GM23338 (cell line): ENCODE measurements around the gene LFNG. TPM values are rescaled to one million over a fixed set of nuclear protein-coding genes. Genes with fewer than 3 reads are reported as not detected.

Experiments used
- ATAC-seq: fragments of 200-7000 bp; cut with Tn5 transposase; 3 replicates; pipeline ENCODE4 v1.9.1; 2020
- DNase-seq: peaks from one replicate; pipeline ENCODE4 v3.0.0-alpha.2; 2015; ENCODE audit warnings: low spot score
- H2AFZ ChIP-seq: fragments of 200-600 bp; sonication (generic); 2 replicates; pipeline ENCODE4 v1.8.0; 2016; ENCODE audit warnings: antibody characterized with exemption, mild to moderate bottlenecking, moderate library complexity
- H3F3A ChIP-seq: fragments of 200-600 bp; sonication (generic); replicated peaks from 2 replicates; pipeline ENCODE4 v1.8.0; 2017; ENCODE audit warnings: antibody characterized with exemption, mixed run types, low read depth
- H3K27ac ChIP-seq: fragments of 200-600 bp; sonication (generic); 2 replicates; pipeline ENCODE4 v1.6.1; 2016; ENCODE audit warnings: low read depth
- H3K27me3 ChIP-seq: fragments of 200-600 bp; sonication (generic); 2 replicates; pipeline ENCODE4 v1.8.0; 2016; ENCODE audit warnings: mild to moderate bottlenecking, mixed run types, moderate library complexity; ENCODE audit not compliant: insufficient read depth
- H3K36me3 ChIP-seq: fragments of 200-600 bp; sonication (generic); 2 replicates; pipeline ENCODE4 v1.8.0; 2016; ENCODE audit warnings: mild to moderate bottlenecking; ENCODE audit not compliant: insufficient read depth
- H3K4me1 ChIP-seq: fragments of 200-600 bp; sonication (generic); 2 replicates; pipeline ENCODE4 v1.8.0; 2016; ENCODE audit warnings: mild to moderate bottlenecking, moderate library complexity; ENCODE audit not compliant: insufficient read depth
- H3K4me2 ChIP-seq: fragments of 200-600 bp; sonication (generic); 2 replicates; pipeline ENCODE4 v1.7.1; 2017; ENCODE audit warnings: mixed run types
- H3K4me3 ChIP-seq: fragments of 200-600 bp; sonication (generic); 2 replicates; pipeline ENCODE4 v1.6.1; 2016; ENCODE audit warnings: mixed run types
- H3K79me2 ChIP-seq: fragments of 200-600 bp; sonication (generic); replicated peaks from 2 replicates; pipeline ENCODE4 v1.8.0; 2017; ENCODE audit warnings: mild to moderate bottlenecking; ENCODE audit not compliant: insufficient read depth
- H3K9me2 ChIP-seq: fragments of 200-600 bp; sonication (generic); 2 replicates; pipeline ENCODE4 v1.8.0; 2017; ENCODE audit not compliant: insufficient read depth
- H4K20me1 ChIP-seq: fragments of 200-600 bp; sonication (generic); replicated peaks from 2 replicates; pipeline ENCODE4 v1.8.0; 2017; ENCODE audit warnings: mild to moderate bottlenecking; ENCODE audit not compliant: insufficient read depth
- H3K27ac Mint-ChIP-seq: 2 replicates; pipeline ENCODE4 v1.8.0; 2020; ENCODE audit warnings: inconsistent platforms, mild to moderate bottlenecking, moderate library complexity, mixed read lengths
- H3K27me3 Mint-ChIP-seq: 3 replicates; pipeline ENCODE4 v1.8.0; 2022; ENCODE audit warnings: low read depth, mild to moderate bottlenecking, moderate library complexity, mixed read lengths, inconsistent platforms; ENCODE audit not compliant: insufficient read depth, poor library complexity
- H3K36me3 Mint-ChIP-seq: 3 replicates; pipeline ENCODE4 v1.8.0; 2021; ENCODE audit warnings: low read depth, mild to moderate bottlenecking, inconsistent platforms, moderate library complexity, mixed read lengths
- H3K4me1 Mint-ChIP-seq: 3 replicates; pipeline ENCODE4 v1.8.0; 2020; ENCODE audit warnings: mild to moderate bottlenecking, inconsistent platforms, mixed read lengths
- H3K4me3 Mint-ChIP-seq: 3 replicates; pipeline ENCODE4 v1.8.0; 2021; ENCODE audit warnings: moderate library complexity, mild to moderate bottlenecking, inconsistent platforms, mixed read lengths
- H3K9me3 Mint-ChIP-seq: 3 replicates; pipeline ENCODE4 v1.8.0; 2020; ENCODE audit warnings: moderate library complexity, mild to moderate bottlenecking, inconsistent platforms, mixed read lengths
- CREB1 ChIP-seq: fragments of 250-450 bp; sonication (Bioruptor Pico); IDR thresholded peaks from 2 replicates; pipeline ENCODE4 v1.5.0; 2020; ENCODE audit warnings: low read depth, mild to moderate bottlenecking, moderate library complexity
- EZH2 ChIP-seq: fragments of 200-600 bp; sonication (generic); IDR thresholded peaks from one replicate; pipeline ENCODE4 v1.8.0; 2017; ENCODE audit warnings: antibody characterized with exemption, mild to moderate bottlenecking, low read depth; ENCODE audit not compliant: unreplicated experiment
- EZH2phosphoT487 ChIP-seq: fragments of 200-600 bp; sonication (generic); IDR thresholded peaks from one replicate; pipeline ENCODE4 v1.8.1; 2018; ENCODE audit warnings: antibody characterized with exemption; ENCODE audit not compliant: unreplicated experiment
- JUNB ChIP-seq: IDR thresholded peaks from one replicate; pipeline ENCODE4 v1.6.1; 2016; ENCODE audit warnings: antibody characterized with exemption; ENCODE audit not compliant: unreplicated experiment
- NANOG ChIP-seq: IDR thresholded peaks from 2 replicates; pipeline ENCODE4 v1.6.1; 2016; ENCODE audit warnings: antibody characterized with exemption, borderline replicate concordance
- POLR2AphosphoS5 ChIP-seq: IDR thresholded peaks from 2 replicates; pipeline ENCODE4 v1.6.1; 2016; ENCODE audit warnings: antibody characterized with exemption, low read depth
- STAT1 ChIP-seq: IDR thresholded peaks from one replicate; pipeline ENCODE4 v1.6.1; 2016; ENCODE audit warnings: antibody characterized with exemption; ENCODE audit not compliant: unreplicated experiment
- ZNF114 ChIP-seq: fragments of 250-450 bp; sonication (Bioruptor Pico); IDR thresholded peaks from 2 replicates; pipeline ENCODE4 v1.5.0; 2020; ENCODE audit warnings: mild to moderate bottlenecking, moderate library complexity
- ZNF331 ChIP-seq: fragments of 250-450 bp; sonication (Bioruptor Pico); IDR thresholded peaks from 2 replicates; pipeline ENCODE4 v1.5.0; 2020; ENCODE audit warnings: low read depth, mild to moderate bottlenecking, moderate library complexity
- polyA plus RNA-seq: library from polyadenylated mRNA; unstranded; fragments of >200 nt; fragmentation: Nextera tagmentation; extraction: Ambion mirVana; gene quantifications from 2 replicates; pipeline ENCODE4 v1.2.1, GENCODE V29; 2016
- total RNA-seq: library from RNA; depleted of rRNA; stranded (reverse); fragments of >200 nt; shearing (Covaris generic); gene quantifications from 2 replicates; pipeline ENCODE4 v1.2.3, GENCODE V29; 2014
- TF ChIP-seq, protein P1 (sequence below): IDR thresholded peaks from 2 replicates; pipeline ENCODE4 v1.6.1; 2016; ENCODE audit warnings: antibody characterized with exemption
- TF ChIP-seq, protein P2 (sequence below): fragments of 250-450 bp; sonication (Bioruptor Pico); IDR thresholded peaks from 2 replicates; pipeline ENCODE4 v1.5.0; 2020; ENCODE audit warnings: mild to moderate bottlenecking, moderate library complexity
- TF ChIP-seq, protein P3 (sequence below), 2 experiments: fragments of 200-600 bp in 1 of 2; sonication (generic) in 1 of 2; conservative IDR thresholded peaks; 2 replicates each; pipeline versions ENCODE4 v1.5.1 to v1.6.1; 2016 to 2017; ENCODE audit warnings: antibody characterized with exemption in 2 of 2, low read depth in 2 of 2, mild to moderate bottlenecking in 2 of 2, moderate library complexity in 1 of 2
- TF ChIP-seq, protein P4 (sequence below): IDR thresholded peaks from one replicate; pipeline ENCODE4 v1.6.1; 2018; ENCODE audit warnings: antibody characterized with exemption; ENCODE audit not compliant: unreplicated experiment

Gene LFNG
- total and polyA plus RNA-seq, 2 experiments from 2014 or later: 1.7 to 35.4 TPM

DNA sequence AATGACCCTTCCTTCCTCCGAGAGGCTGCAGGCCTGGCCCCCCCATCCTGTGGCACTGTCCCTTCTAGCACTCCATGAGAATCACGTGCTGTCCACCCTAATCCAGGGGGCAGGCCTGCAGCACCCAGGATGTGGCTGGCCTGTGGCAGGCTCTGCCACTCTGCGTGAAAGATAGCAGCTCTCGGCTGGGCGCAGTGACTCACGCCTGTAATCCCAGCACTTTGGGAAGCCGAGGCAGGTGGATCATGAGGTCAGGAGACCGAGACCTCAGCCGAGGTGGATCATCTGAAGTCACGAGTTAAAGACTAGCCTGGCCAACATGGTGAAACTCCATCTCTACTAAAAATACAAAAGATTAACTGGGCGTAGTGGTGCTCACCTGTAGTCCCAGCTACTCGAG, 18.9 kb upstream of the LFNG start:
- H3K4me1 Mint-ChIP-seq: peaks cover 38% of the 10 kb centered on the region
- Histone ChIP-seq H3K27ac (no peak overlapping the region), H3K4me1 (peaks cover 13% of the 10 kb centered on the region; the same call in 1 of the 2 replicates), H3K36me3 (no peaks in the 10 kb centered on the region), H3K9me2 (no peaks in the 10 kb centered on the region), H3F3A (0 out of 2 replicates have a peak, but pooled peaks cover 3% of the 10 kb centered on the region), H3K4me2 (no peak overlapping the region), H4K20me1 (no peaks in the 10 kb centered on the region), H3K79me2 (no peaks in the 10 kb centered on the region), H3K27me3 (no peaks in the 10 kb centered on the region), H2AFZ (peak overlapping the region; percentile 90), H3K4me3 (no peak overlapping the region)
- peak overlapping the region; percentile 64; the same call in 1 of the 2 replicates for H3K27ac Mint-ChIP-seq
- peak overlapping the region; percentile 20; the same call in 1 of the 3 replicates for H3K4me3 Mint-ChIP-seq
- TF ChIP-seq, protein P1, sequence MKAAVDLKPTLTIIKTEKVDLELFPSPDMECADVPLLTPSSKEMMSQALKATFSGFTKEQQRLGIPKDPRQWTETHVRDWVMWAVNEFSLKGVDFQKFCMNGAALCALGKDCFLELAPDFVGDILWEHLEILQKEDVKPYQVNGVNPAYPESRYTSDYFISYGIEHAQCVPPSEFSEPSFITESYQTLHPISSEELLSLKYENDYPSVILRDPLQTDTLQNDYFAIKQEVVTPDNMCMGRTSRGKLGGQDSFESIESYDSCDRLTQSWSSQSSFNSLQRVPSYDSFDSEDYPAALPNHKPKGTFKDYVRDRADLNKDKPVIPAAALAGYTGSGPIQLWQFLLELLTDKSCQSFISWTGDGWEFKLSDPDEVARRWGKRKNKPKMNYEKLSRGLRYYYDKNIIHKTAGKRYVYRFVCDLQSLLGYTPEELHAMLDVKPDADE: no peak
- no peak for TF ChIP-seq STAT1
- TF ChIP-seq, protein P2, sequence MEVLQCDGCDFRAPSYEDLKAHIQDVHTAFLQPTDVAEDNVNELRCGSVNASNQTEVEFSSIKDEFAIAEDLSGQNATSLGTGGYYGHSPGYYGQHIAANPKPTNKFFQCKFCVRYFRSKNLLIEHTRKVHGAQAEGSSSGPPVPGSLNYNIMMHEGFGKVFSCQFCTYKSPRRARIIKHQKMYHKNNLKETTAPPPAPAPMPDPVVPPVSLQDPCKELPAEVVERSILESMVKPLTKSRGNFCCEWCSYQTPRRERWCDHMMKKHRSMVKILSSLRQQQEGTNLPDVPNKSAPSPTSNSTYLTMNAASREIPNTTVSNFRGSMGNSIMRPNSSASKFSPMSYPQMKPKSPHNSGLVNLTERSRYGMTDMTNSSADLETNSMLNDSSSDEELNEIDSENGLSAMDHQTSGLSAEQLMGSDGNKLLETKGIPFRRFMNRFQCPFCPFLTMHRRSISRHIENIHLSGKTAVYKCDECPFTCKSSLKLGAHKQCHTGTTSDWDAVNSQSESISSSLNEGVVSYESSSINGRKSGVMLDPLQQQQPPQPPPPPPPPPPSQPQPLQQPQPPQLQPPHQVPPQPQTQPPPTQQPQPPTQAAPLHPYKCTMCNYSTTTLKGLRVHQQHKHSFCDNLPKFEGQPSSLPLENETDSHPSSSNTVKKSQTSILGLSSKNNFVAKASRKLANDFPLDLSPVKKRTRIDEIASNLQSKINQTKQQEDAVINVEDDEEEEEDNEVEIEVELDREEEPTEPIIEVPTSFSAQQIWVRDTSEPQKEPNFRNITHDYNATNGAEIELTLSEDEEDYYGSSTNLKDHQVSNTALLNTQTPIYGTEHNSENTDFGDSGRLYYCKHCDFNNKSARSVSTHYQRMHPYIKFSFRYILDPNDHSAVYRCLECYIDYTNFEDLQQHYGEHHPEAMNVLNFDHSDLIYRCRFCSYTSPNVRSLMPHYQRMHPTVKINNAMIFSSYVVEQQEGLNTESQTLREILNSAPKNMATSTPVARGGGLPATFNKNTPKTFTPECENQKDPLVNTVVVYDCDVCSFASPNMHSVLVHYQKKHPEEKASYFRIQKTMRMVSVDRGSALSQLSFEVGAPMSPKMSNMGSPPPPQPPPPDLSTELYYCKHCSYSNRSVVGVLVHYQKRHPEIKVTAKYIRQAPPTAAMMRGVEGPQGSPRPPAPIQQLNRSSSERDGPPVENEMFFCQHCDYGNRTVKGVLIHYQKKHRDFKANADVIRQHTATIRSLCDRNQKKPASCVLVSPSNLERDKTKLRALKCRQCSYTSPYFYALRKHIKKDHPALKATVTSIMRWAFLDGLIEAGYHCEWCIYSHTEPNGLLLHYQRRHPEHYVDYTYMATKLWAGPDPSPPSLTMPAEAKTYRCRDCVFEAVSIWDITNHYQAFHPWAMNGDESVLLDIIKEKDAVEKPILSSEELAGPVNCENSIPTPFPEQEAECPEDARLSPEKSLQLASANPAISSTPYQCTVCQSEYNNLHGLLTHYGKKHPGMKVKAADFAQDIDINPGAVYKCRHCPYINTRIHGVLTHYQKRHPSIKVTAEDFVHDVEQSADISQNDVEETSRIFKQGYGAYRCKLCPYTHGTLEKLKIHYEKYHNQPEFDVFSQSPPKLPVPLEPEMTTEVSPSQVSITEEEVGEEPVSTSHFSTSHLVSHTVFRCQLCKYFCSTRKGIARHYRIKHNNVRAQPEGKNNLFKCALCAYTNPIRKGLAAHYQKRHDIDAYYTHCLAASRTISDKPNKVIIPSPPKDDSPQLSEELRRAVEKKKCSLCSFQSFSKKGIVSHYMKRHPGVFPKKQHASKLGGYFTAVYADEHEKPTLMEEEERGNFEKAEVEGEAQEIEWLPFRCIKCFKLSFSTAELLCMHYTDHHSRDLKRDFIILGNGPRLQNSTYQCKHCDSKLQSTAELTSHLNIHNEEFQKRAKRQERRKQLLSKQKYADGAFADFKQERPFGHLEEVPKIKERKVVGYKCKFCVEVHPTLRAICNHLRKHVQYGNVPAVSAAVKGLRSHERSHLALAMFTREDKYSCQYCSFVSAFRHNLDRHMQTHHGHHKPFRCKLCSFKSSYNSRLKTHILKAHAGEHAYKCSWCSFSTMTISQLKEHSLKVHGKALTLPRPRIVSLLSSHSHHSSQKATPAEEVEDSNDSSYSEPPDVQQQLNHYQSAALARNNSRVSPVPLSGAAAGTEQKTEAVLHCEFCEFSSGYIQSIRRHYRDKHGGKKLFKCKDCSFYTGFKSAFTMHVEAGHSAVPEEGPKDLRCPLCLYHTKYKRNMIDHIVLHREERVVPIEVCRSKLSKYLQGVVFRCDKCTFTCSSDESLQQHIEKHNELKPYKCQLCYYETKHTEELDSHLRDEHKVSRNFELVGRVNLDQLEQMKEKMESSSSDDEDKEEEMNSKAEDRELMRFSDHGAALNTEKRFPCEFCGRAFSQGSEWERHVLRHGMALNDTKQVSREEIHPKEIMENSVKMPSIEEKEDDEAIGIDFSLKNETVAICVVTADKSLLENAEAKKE (CRISPR knock-in tag): no peak
- no peak for TF ChIP-seq NANOG
- TF ChIP-seq EZH2: no peak
- TF ChIP-seq ZNF331 (CRISPR knock-in tag): no peak
- TF ChIP-seq, protein P3, sequence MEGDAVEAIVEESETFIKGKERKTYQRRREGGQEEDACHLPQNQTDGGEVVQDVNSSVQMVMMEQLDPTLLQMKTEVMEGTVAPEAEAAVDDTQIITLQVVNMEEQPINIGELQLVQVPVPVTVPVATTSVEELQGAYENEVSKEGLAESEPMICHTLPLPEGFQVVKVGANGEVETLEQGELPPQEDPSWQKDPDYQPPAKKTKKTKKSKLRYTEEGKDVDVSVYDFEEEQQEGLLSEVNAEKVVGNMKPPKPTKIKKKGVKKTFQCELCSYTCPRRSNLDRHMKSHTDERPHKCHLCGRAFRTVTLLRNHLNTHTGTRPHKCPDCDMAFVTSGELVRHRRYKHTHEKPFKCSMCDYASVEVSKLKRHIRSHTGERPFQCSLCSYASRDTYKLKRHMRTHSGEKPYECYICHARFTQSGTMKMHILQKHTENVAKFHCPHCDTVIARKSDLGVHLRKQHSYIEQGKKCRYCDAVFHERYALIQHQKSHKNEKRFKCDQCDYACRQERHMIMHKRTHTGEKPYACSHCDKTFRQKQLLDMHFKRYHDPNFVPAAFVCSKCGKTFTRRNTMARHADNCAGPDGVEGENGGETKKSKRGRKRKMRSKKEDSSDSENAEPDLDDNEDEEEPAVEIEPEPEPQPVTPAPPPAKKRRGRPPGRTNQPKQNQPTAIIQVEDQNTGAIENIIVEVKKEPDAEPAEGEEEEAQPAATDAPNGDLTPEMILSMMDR (conservative IDR thresholded peaks at IDR 0.05; ENCODE audit: low read depth in 2 of 2): no peak
- TF ChIP-seq, protein P4, sequence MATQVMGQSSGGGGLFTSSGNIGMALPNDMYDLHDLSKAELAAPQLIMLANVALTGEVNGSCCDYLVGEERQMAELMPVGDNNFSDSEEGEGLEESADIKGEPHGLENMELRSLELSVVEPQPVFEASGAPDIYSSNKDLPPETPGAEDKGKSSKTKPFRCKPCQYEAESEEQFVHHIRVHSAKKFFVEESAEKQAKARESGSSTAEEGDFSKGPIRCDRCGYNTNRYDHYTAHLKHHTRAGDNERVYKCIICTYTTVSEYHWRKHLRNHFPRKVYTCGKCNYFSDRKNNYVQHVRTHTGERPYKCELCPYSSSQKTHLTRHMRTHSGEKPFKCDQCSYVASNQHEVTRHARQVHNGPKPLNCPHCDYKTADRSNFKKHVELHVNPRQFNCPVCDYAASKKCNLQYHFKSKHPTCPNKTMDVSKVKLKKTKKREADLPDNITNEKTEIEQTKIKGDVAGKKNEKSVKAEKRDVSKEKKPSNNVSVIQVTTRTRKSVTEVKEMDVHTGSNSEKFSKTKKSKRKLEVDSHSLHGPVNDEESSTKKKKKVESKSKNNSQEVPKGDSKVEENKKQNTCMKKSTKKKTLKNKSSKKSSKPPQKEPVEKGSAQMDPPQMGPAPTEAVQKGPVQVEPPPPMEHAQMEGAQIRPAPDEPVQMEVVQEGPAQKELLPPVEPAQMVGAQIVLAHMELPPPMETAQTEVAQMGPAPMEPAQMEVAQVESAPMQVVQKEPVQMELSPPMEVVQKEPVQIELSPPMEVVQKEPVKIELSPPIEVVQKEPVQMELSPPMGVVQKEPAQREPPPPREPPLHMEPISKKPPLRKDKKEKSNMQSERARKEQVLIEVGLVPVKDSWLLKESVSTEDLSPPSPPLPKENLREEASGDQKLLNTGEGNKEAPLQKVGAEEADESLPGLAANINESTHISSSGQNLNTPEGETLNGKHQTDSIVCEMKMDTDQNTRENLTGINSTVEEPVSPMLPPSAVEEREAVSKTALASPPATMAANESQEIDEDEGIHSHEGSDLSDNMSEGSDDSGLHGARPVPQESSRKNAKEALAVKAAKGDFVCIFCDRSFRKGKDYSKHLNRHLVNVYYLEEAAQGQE: no peak
- no peak for TF ChIP-seq JUNB
- no peak for TF ChIP-seq EZH2phosphoT487
- no peak for TF ChIP-seq CREB1 (CRISPR knock-in tag)
- no peak for TF ChIP-seq POLR2AphosphoS5
- TF ChIP-seq ZNF114 (CRISPR knock-in tag): no peak
- H3K36me3 Mint-ChIP-seq: no peaks in the 10 kb centered on the region; the same call in 2 of the 3 replicates
- DNase-seq: no peak
- H3K9me3 Mint-ChIP-seq: no peaks in the 10 kb centered on the region
- H3K27me3 Mint-ChIP-seq: peaks cover 18% of the 10 kb centered on the region
- no peak for ATAC-seq
